GM08714 (cell line): Measurements from ENCODE around the gene CD300C.
"Not testable (repeated sequence)": the region's sequence is repeated elsewhere in the genome, so short reads cannot be mapped to it uniquely, and the experiment has no call there.

Source experiments
- H3K4me3 ChIP-seq: fragments of 200-500 bp; sonication (Bioruptor generic); 2 replicates; pipeline ENCODE4 v1.5.1; 2014; ENCODE audit warnings: mild to moderate bottlenecking, low read length, inconsistent platforms
- ZNF274 ChIP-seq: IDR thresholded peaks from 2 replicates; pipeline ENCODE4 v1.6.1; 2012; ENCODE audit warnings: mild to moderate bottlenecking, low read depth, low read length

Gene CD300C

GRCh38 chr17:74569020-74570003 is 23.4 kb upstream of the CD300C start:
- TF ChIP-seq ZNF274: no peak
- no peak overlapping the region for H3K4me3 ChIP-seq

- H3K4me3 ChIP-seq: no peak overlapping the region
- no peak for TF ChIP-seq ZNF274
These were observed 22.4 kb upstream of the CD300C start for GRCh38 chr17:74568106-74568873.

- no peak within 1 kb of the TSS for H3K4me3 ChIP-seq
- TF ChIP-seq ZNF274: no peak
These were observed 21.5 kb upstream of the CD300C start, which contains the start of gene CD300H for GRCh38 chr17:74567397-74567796. Gene CD300H, minus strand, starts transcription at chr17:74567509.

- no peak for TF ChIP-seq ZNF274
- H3K4me3 ChIP-seq: no peak overlapping the region
These were observed 20.3 kb upstream of the CD300C start for GRCh38 chr17:74566132-74566753.

GRCh38 chr17:74565126-74565525 is 19.2 kb upstream of the CD300C start:
- no peak overlapping the region for H3K4me3 ChIP-seq
- no peak for TF ChIP-seq ZNF274

- no peak for TF ChIP-seq ZNF274
- no peak overlapping the region for H3K4me3 ChIP-seq
These were observed 17.4 kb upstream of the CD300C start for GRCh38 chr17:74563358-74563757.

DNA sequence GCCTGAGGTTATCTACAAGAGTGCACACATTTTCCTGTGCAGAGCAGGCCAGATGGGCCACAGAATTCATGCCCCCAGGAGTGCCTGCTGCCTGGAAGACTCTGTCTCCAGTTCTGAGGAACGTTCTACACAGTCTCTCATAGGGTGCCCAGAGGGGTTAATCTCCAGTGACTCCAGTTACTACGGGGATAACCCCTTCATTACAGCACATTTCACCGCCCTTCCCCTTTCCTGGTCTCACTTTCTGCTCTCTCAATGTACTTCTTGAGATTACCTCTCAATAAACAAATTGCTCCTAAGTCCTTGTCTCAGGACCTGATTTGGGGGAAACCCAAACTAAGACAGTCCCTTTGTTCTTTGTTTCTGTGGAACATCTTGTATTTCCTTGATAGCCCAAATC is 15.7 kb upstream of the CD300C start:
- TF ChIP-seq ZNF274: no peak

DNA sequence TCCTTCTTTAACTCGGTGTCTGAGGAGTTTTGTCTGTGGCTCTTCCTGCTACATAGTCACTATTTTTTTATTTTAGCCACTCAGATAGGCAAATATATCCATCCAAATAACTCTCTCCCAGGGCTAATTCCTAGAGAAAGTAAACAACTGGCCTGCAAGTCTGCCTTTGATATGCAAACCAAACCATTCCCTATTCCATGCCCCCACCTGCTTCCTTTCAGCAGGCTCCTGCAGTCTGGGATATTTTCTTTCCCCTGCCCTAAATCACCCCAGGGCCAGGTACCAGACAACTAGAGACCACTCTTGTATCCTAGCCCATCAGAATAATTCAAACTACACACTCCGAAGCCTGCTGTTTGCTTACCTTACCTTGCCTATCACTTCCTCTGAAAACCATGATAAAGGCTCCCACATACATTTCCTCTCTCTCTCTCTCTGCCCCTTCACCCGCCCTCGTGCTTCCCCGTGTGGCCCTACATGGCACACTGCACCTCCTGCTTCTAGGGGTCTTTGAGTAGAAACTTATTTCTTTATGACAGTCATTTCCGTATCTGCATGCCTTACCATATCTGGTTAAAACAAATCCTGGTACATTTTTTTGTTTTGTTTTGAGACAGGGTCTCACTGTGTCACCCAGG is 13.1 kb upstream of the CD300C start:
- TF ChIP-seq ZNF274: no peak
- H3K4me3 ChIP-seq: no peak overlapping the region

More for the DNA sequence above, 15.7 kb upstream of the CD300C start:
- H3K4me3 ChIP-seq: no peak overlapping the region

DNA sequence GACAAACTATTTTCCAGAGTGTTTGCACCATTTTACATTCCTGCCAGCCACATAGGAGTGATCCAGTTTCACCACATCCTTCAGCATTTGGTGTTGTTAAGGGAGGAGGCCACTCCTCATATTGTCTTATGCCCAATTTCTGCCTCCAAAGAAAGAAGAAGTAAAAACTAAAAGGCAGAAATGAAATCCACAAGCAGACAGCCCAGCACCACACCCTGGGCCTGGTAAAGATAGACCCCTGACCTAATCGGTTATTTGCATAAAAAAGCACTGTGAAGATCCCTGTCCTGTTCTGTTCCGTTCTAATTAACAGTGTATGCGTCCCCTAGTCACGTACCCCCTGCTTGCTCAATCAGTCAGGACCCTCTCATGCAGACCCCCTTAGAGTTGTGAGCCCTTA is 12.5 kb upstream of the CD300C start:
- H3K4me3 ChIP-seq: not testable (repeated sequence)

DNA sequence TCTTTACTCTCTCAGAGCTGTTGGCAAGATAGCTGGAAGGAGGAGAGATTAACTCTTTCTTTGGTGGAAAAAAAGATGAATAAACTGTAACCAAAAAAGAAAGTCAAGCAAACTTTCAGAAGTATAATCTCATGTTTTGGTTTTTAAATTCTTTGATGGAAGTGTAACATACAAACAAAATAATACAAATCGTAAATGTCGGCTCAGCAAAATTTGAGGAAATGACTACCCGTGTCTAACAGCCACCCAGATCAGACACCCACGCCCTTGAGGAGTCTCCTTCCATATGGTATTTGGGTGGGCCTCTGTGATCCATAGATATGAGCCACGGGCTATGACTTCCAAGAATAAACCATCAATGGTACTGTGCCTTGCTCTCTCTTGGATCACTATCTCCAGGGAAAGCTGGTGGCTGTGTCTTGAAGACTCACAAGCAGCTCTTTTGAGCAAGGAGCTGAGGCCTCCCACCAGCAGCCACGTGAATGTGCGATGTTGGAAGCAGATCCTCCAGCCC is 9.6 kb upstream of the CD300C start:
- no peak overlapping the region for H3K4me3 ChIP-seq
- TF ChIP-seq ZNF274: no peak

DNA sequence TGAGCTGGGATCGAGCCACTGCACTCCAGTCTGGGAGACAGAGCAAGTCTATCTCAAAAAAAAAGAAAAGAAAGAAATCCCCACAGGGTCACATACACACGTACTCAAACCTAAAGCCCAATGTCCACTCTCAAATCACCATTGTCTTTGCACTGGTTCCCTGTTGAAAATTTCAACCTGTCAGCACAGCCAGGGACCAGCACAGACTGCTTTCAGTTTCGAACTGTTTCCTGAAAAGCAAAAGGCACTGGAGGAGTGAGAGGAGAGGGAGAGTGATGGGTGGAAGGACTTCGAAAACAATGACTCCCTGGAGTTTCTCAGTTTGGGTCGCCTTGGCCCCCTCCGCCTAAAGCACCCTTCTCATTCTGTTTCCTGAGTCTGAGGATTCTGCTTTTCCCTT is 9.0 kb upstream of the CD300C start:
- no peak for TF ChIP-seq ZNF274
- H3K4me3 ChIP-seq: no peak overlapping the region

GRCh38 chr17:74552037-74552436 is 6.1 kb upstream of the CD300C start:
- TF ChIP-seq ZNF274: no peak
- H3K4me3 ChIP-seq: no peak overlapping the region

DNA sequence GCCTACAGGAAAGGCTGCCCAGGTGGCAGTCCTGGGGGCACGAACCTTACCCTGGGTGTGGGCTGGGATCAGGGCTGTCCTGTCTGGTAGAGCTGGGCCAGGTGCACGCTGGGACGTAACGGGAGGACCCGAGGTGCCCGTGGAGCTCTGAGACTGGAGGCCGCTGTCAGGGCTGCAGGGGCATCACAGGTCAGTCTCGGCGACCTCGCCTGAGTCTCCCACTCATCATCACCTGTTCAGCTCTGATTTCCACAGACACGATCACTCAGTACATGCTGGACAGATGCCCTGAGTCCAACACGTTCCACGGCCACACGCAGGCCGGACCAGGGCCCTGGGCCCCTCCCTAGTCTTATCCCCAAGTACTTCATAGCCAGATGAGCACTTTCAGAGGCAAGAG is 4.7 kb upstream of the CD300C start:
- no peak overlapping the region for H3K4me3 ChIP-seq
- TF ChIP-seq ZNF274: no peak

DNA sequence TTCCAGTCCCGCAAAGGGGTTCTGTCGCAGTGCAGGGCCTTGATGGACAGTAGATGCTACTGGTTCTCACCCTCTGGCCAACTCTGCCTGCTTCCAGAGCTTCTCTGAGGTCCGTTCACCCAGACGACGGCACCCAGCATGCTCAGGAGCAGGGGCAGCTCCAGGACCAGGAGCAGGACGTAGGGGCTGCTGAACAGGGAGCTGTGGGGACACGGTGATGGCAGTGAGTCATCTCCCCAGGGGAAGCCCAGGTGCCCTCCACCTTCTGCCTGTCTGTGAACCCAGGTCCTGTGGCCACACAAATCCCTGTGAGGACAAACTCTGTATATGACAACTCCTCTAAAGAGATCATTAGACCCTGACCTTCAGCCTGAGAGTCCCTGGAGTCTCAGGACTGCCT is 3.4 kb upstream of the CD300C start:
- no peak for TF ChIP-seq ZNF274

More for the DNA sequence above, 3.4 kb upstream of the CD300C start:
- H3K4me3 ChIP-seq: no peak overlapping the region
